GM12874 (cell line): ENCODE data around the gene PPARGC1A.

ENCODE experiments used
- CTCF ChIP-seq: IDR thresholded peaks from 2 replicates; pipeline ENCODE4 v1.5.1; 2011; ENCODE audit warnings: low read depth, mild to moderate bottlenecking, control low read depth, low read length, moderate library complexity; ENCODE audit not compliant: insufficient read depth

The PPARGC1A gene

GRCh38 chr4:23878912-23879732 lies 10.7 kb downstream of the PPARGC1A start:
- TF ChIP-seq CTCF: no peak

GRCh38 chr4:23878246-23878891 lies 11.5 kb downstream of the PPARGC1A start:
- TF ChIP-seq CTCF: no peak

- no peak for TF ChIP-seq CTCF
Measured at GRCh38 chr4:23877758-23878229, 12.1 kb downstream of the PPARGC1A start.

- TF ChIP-seq CTCF: no peak
Measured at GRCh38 chr4:23876418-23877089, 13.3 kb downstream of the PPARGC1A start.

GRCh38 chr4:23875317-23875716 lies 14.5 kb downstream of the PPARGC1A start:
- no peak for TF ChIP-seq CTCF

- no peak for TF ChIP-seq CTCF
Measured at GRCh38 chr4:23874536-23874901, 15.3 kb downstream of the PPARGC1A start.
